ENCODE results near the gene PITRM1. TPM values are rescaled to one million over a fixed set of nuclear protein-coding genes. Genes with fewer than 3 reads are reported as not detected.

The PITRM1 gene
- total and polyA plus RNA-seq, 12 donors = 61.8 to 107 (median 82.5) TPM

DNA sequence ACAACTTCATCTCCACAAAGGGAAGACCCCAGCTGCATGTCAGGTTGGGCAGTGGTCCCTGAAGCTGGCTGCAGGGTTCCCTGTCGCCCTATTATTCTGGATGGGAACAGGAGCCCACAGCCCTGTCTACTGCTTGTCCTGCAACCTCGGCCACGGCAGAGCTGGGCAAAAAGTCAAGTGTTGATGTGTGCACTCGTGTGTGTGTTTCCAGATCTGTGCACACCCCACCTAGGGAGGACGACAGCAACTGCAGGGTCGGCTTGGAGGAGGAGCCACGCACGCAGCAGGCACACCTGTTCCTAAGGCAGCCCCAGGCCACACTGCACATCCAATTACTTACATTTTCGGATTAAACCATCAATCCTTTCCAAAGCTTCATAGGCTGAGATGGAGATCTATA is 23.6 kb downstream of the PITRM1 start:
- no peaks in the 10 kb centered on the region for H3K9me3 ChIP-seq
- no peak overlapping the region for H3K4me3 ChIP-seq
- DNase-seq (no peak), ATAC-seq (no peak)
- H3K27ac ChIP-seq = no peak overlapping the region
- H3K36me3 ChIP-seq = peaks cover 5 to 100% (median 66%) of the 10 kb centered on the region in 9 donors
- H3K4me1 ChIP-seq = no peaks in the 10 kb centered on the region
- 68 to 69% methylated on average over 9 of the region's 9 CpGs for WGBS, 2 donors
- H3K27me3 ChIP-seq = no peaks in the 10 kb centered on the region
- TF ChIP-seq, protein P1, sequence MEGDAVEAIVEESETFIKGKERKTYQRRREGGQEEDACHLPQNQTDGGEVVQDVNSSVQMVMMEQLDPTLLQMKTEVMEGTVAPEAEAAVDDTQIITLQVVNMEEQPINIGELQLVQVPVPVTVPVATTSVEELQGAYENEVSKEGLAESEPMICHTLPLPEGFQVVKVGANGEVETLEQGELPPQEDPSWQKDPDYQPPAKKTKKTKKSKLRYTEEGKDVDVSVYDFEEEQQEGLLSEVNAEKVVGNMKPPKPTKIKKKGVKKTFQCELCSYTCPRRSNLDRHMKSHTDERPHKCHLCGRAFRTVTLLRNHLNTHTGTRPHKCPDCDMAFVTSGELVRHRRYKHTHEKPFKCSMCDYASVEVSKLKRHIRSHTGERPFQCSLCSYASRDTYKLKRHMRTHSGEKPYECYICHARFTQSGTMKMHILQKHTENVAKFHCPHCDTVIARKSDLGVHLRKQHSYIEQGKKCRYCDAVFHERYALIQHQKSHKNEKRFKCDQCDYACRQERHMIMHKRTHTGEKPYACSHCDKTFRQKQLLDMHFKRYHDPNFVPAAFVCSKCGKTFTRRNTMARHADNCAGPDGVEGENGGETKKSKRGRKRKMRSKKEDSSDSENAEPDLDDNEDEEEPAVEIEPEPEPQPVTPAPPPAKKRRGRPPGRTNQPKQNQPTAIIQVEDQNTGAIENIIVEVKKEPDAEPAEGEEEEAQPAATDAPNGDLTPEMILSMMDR (IDR thresholded peaks at IDR 0.05) = no peak
- intact Hi-C loops (cut with DNase I) = no loop called here

DNA sequence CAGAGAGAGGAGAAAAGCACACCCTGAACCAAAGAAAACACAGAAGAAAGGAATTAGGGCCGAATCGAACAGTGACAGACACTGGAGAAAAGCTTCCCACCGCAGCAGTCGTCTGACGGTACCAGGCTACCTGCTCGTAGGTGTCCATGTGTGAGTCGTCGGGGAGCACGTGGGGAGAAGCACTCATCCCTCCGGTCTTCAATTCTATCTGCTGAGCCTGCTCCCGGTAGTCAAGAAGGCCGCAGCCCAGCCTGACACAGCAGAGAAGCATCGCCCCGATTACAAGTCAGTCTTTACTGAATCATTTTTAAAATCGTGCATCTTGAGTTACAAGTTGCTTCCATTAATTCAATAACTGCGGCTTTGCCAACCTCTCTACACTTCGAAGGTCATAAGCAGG is 24.5 kb downstream of the PITRM1 start:
- Histone ChIP-seq H3K27ac (no peak overlapping the region), H3K27me3 (no peaks in the 10 kb centered on the region), H3K4me1 (no peaks in the 10 kb centered on the region), H3K4me3 (no peak overlapping the region), H3K9me3 (no peaks in the 10 kb centered on the region), H3K36me3 (peaks cover 5 to 100% (median 70%) of the 10 kb centered on the region in 9 donors)
- ATAC-seq (no peak), DNase-seq (no peak)
- intact Hi-C loops (cut with DNase I) = no loop called here
- TF ChIP-seq, protein P1 (IDR thresholded peaks at IDR 0.05) = no peak
- WGBS, 2 donors = 89 to 92% methylated on average over 17 of the region's 17 CpGs

DNA sequence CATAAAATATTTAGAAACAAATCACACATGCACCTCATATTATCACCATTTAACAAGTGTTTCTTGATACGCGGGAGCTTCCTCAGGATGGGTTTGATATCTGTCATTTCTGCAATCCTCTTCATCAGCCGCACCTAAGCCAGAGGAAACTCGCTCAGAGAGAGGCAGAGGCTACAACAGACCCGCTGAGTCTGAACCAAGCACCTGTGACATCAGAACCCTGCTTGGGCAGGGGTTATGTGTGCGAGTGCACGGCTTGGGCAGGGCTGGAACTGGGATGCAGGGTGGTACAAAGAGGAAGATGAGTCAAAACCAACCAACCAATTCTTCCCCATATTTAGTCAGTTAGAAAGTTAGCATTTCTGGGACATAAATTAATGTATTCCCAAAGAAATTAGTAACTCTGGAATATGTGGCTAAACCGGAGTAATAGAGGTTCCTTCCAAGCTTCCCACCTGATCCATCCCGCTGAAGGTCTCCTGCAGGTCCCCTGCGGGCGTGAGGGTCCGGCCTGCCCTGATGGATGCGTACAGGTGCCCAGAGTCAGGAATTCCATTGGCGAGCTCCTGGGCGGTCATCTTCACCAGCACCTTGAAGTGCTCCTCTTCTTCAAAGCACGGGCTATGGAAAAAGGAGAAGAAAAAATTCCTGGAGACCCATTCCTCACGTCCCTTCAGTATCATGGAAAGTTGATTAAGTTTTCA is 25.3 kb downstream of the PITRM1 start:
- intact Hi-C loops (cut with DNase I) = no loop called here
- no peak overlapping the region for H3K4me3 ChIP-seq
- no peak for DNase-seq
- WGBS, 2 donors = 89 to 94% methylated on average over 17 of the region's 17 CpGs
- no peak for ATAC-seq
- no peaks in the 10 kb centered on the region for H3K4me1 ChIP-seq
- H3K9me3 ChIP-seq = no peaks in the 10 kb centered on the region
- peaks cover 5 to 100% (median 78%) of the 10 kb centered on the region in 9 donors for H3K36me3 ChIP-seq
- no peak overlapping the region for H3K27ac ChIP-seq
- TF ChIP-seq, protein P1 (IDR thresholded peaks at IDR 0.05) = no peak
- no peaks in the 10 kb centered on the region for H3K27me3 ChIP-seq

DNA sequence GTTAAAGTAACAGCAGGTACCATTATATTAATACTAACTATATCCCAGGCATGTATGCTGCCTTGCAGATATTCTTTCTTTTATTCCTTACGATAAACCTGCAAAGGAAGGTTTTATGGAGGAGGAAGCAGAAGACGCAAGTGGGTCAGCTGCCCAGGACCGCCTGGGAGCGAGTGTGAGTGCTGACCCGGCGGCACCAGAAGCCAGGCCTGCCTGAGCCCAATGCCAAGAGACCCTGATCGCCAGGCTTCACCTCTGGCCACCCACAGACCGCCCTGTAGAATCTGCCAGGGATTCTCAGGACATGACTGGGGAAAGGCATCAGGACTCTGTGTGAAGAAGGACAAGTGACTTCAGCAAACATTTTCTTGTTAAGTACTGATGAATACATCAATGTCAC is 26.3 kb downstream of the PITRM1 start:
- peaks cover 5 to 100% (median 79%) of the 10 kb centered on the region in 9 donors for H3K36me3 ChIP-seq
- WGBS, 2 donors = 97% methylated on average over 8 of the region's 8 CpGs

More for the DNA sequence above, 26.3 kb downstream of the PITRM1 start:
- Histone ChIP-seq H3K27ac (no peak overlapping the region), H3K27me3 (no peaks in the 10 kb centered on the region), H3K9me3 (no peaks in the 10 kb centered on the region), H3K4me3 (no peak overlapping the region), H3K4me1 (peaks cover 0 to 5% (median 0%) of the 10 kb centered on the region in 9 donors)
- TF ChIP-seq, protein P1 (IDR thresholded peaks at IDR 0.05) = no peak
- DNase-seq = no peak
- no peak for ATAC-seq
- intact Hi-C loops (cut with DNase I) = no loop called here

Measured in heart right ventricle (tissue), 16 donors.